ENCODE results near the gene DNAH14. TPM values are rescaled to one million over a fixed set of nuclear protein-coding genes. Genes with fewer than 3 reads are reported as not detected.

Gene DNAH14
- polyA plus RNA-seq, 1 donor from 2014 or later = 24.9 TPM

DNA sequence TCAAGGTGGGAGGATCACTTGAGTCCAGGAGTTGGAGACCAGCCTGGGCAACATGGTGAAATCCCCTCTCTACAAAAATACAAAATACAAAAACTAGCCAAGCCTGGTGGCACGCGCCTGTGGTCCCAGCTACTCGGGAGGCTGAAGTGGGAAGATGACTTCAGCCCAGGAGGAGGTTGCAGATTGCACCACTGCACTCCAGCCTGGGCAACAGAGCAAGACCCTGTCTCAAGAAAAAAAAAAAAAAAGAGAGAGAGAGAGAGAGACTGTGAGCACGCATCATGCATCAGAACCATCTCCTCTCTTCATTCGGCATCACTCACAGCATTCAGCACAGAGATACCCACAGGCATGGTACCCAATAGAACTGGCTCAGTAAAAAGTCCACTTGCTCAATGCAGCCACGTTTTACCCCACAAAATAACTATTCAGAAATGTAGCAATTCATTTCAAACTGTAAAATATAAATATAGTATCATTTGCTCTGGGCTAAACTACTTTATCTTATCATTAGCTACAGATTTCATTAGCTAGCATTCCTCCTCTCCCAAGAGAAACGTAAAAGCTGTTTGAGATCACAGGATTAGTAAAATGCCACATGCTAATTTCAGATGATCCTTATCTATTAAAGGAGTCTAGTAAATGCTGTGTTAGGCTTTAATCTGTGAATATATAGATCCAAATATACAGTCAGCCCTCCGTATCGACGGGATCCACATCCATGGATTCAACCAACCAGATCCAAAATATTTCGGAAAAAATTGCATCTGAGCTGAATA is 486.7 kb downstream of the DNAH14 start:
- no peaks in the 10 kb centered on the region for H3K27me3 ChIP-seq (ENCODE audit: insufficient read depth, low read depth, low read length)
- H3K4me3 ChIP-seq (ENCODE audit: low read length) = no peak overlapping the region
- no peaks in the 10 kb centered on the region for H3K9me3 ChIP-seq (ENCODE audit: low read length)
- H4K20me1 ChIP-seq (ENCODE audit: insufficient read depth) = no peaks in the 10 kb centered on the region
- TF ChIP-seq EP300 (conservative IDR thresholded peaks at IDR 0.05; ENCODE audit: poor library complexity, severe bottlenecking) = no peak
- TF ChIP-seq RAD21 (conservative IDR thresholded peaks at IDR 0.05) = no peak
- no peak for TF ChIP-seq REST (IDR thresholded peaks at IDR 0.05; ENCODE audit: borderline replicate concordance)
- no peak for TF ChIP-seq POLR2AphosphoS5 (IDR thresholded peaks at IDR 0.05)
- no peak for TF ChIP-seq TAF1 (IDR thresholded peaks at IDR 0.05; ENCODE audit: low read depth)
- TF ChIP-seq, protein P1, sequence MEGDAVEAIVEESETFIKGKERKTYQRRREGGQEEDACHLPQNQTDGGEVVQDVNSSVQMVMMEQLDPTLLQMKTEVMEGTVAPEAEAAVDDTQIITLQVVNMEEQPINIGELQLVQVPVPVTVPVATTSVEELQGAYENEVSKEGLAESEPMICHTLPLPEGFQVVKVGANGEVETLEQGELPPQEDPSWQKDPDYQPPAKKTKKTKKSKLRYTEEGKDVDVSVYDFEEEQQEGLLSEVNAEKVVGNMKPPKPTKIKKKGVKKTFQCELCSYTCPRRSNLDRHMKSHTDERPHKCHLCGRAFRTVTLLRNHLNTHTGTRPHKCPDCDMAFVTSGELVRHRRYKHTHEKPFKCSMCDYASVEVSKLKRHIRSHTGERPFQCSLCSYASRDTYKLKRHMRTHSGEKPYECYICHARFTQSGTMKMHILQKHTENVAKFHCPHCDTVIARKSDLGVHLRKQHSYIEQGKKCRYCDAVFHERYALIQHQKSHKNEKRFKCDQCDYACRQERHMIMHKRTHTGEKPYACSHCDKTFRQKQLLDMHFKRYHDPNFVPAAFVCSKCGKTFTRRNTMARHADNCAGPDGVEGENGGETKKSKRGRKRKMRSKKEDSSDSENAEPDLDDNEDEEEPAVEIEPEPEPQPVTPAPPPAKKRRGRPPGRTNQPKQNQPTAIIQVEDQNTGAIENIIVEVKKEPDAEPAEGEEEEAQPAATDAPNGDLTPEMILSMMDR (IDR thresholded peaks at IDR 0.05; ENCODE audit: poor library complexity, severe bottlenecking) = no peak
- TF ChIP-seq EZH2 (IDR thresholded peaks at IDR 0.05; ENCODE audit: borderline replicate concordance, insufficient read depth, low read length, poor library complexity, severe bottlenecking) = no peak
- TF ChIP-seq MXI1 (conservative IDR thresholded peaks at IDR 0.05; ENCODE audit: poor library complexity, severe bottlenecking) = no peak
- TF ChIP-seq SMC3 (conservative IDR thresholded peaks at IDR 0.05; ENCODE audit: poor library complexity) = no peak
- no peak overlapping the region for H2AFZ ChIP-seq (ENCODE audit: low read depth, low read length)
- H3K27ac ChIP-seq (ENCODE audit: low read length) = no peak overlapping the region
- H3K9ac ChIP-seq (ENCODE audit: low read length) = no peak overlapping the region
- H3K4me2 ChIP-seq (ENCODE audit: low read length) = no peak overlapping the region
- peaks cover 19% of the 10 kb centered on the region for H3K36me3 ChIP-seq (ENCODE audit: insufficient read depth, low read length)
- peaks cover 51% of the 10 kb centered on the region for H3K79me2 ChIP-seq (replicated peaks; ENCODE audit: insufficient read depth, low read length)
- H3K9me2 ChIP-seq (ENCODE audit: insufficient read depth, low read length) = no peaks in the 10 kb centered on the region
- H3F3A ChIP-seq (ENCODE audit: insufficient read depth, low read length, poor library complexity, severe bottlenecking) = no peaks in the 10 kb centered on the region

DNA sequence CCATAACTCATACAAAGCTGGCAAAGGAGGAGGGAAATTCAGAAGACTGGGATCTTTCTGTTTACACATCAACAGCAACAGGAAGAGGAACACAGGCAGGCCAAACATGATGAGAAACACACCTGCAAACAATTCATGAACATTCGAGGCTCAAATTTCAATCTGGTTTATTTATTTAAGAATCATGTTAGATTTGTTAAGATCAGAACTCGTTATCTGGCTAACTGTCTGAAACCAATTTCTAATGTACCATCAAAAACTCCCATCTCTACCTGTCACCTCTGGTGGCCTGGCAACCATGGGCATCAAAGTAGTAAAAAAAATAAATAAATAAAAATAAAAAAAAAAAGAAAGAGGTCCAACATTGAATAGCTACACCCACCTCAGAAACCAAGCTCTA is 488.6 kb downstream of the DNAH14 start:
- H3K79me2 ChIP-seq (replicated peaks; ENCODE audit: insufficient read depth, low read length) = peaks cover 57% of the 10 kb centered on the region
- H3K27me3 ChIP-seq (ENCODE audit: insufficient read depth, low read depth, low read length) = no peaks in the 10 kb centered on the region
- no peaks in the 10 kb centered on the region for H3K9me3 ChIP-seq (ENCODE audit: low read length)
- H2AFZ ChIP-seq (ENCODE audit: low read depth, low read length) = no peak overlapping the region
- no peaks in the 10 kb centered on the region for H3K9me2 ChIP-seq (ENCODE audit: insufficient read depth, low read length)
- H3K4me2 ChIP-seq (ENCODE audit: low read length) = no peak overlapping the region
- H3K9ac ChIP-seq (ENCODE audit: low read length) = no peak overlapping the region
- TF ChIP-seq SMC3 (conservative IDR thresholded peaks at IDR 0.05; ENCODE audit: poor library complexity) = no peak
- no peak for TF ChIP-seq EP300 (conservative IDR thresholded peaks at IDR 0.05; ENCODE audit: poor library complexity, severe bottlenecking)
- TF ChIP-seq, protein P1 (IDR thresholded peaks at IDR 0.05; ENCODE audit: poor library complexity, severe bottlenecking) = no peak
- no peak for TF ChIP-seq EZH2 (IDR thresholded peaks at IDR 0.05; ENCODE audit: borderline replicate concordance, insufficient read depth, low read length, poor library complexity, severe bottlenecking)
- TF ChIP-seq MXI1 (conservative IDR thresholded peaks at IDR 0.05; ENCODE audit: poor library complexity, severe bottlenecking) = no peak
- H3F3A ChIP-seq (ENCODE audit: insufficient read depth, low read length, poor library complexity, severe bottlenecking) = no peaks in the 10 kb centered on the region
- no peak overlapping the region for H3K4me3 ChIP-seq (ENCODE audit: low read length)
- H3K36me3 ChIP-seq (ENCODE audit: insufficient read depth, low read length) = peaks cover 14% of the 10 kb centered on the region
- no peak overlapping the region for H3K27ac ChIP-seq (ENCODE audit: low read length)
- peaks cover 8% of the 10 kb centered on the region for H4K20me1 ChIP-seq (ENCODE audit: insufficient read depth)
